Measurements from ENCODE around the gene RBM24.

RBM24 gene

DNA sequence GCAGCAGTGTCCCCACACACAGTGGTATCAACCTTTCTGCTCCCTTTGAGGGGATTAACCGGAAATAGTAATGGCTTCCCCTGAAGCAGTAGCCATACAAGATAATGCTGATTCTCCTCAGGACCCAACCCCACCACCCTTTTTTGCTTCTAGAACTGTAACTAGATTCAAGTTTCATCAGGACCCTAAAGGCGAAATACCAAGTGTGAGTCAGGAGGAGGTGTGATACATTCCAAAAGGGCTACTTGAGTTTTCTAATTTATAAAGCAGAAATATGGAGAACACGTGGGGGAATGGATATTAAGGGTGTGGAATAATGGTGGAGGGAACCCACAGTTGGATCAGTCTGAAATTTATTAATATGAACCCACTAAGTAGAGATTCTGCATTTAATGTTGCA lies 60.7 kb downstream of the RBM24 start:
- no peak for DNase-seq (ENCODE audit: low read depth)

DNA sequence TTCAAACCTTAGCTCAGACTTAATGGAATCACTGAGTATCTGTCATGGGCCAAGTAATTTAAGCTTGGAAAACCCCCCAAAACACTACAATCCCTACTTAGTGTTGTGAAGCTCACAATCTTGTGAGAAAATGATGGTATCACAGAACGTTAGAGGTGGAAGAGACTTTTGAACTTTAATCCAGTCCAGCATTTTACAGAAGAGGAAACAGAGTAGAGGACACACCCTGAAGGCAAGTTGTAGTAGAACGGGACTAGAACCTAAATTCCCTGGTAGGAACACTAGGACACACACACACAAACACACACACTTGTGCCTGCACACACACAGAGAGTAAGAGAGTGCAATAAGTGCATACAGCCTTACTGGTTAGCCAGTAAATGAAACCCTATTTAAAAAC lies 62.1 kb downstream of the RBM24 start:
- no peak for DNase-seq (ENCODE audit: low read depth)

All from activated gamma-delta T cell treated with anti-CD3 and anti-CD28 coated beads, Interleukin-2, amount 50 U/mL, for 16 hours (primary cell).